Stimulated activated CD4-positive, alpha-beta T cell treated with anti-CD3 and anti-CD28 coated beads, Interleukin-1b, Interleukin-23, amount 100 ng/mL, for 1 hour (primary cell): ENCODE results near the gene PLD6.

Experiments used
- DNase-seq, 2 donors: peaks; one replicate each; pipeline ENCODE4 v3.0.0-alpha.2; 2020; ENCODE audit warnings: low read depth in 2 of 2

Gene PLD6

DNA sequence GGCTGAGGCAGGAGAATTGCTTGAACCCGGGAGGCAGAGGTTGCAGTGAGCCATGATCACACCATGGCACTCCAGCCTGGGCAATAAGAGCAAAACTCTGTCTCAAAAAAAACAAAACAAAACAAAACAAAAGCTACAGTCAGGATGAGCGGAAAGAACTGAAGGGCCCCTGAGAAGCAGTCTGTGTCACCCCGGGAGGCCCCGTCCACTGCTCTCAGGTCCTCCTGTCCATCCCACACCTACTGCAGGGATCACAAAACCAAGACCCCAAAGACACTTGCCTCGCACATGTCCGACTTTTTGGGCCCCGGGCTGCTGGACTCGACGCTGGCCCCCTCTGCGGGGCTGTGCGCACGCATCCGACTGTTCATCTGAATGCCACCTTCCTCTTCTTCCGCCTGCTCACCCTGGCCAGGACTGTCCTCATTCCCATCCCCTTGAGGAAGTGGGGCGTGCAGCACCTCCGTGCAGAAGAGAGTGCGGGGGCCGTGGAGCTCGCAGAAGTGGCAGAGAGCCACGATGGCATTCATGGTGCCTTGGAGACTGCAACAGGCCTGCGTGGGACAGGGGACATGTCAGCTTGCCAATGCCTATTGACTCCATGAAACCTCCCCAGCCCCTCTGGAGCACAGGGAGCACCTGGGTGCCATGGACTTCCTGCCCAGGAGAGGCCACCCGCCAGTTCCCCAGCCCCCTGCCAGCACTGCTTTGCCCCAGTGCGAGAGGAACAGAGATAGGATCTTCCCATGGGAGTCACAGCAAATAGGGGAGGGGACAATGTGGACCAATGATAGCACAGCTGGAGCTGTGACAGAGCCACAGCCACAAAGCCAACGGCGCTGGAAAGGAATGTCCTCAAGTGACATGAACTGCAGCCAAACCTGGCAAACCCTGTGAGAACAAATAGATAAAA, 21.7 kb upstream of the PLD6 start:
- DNase-seq, result no peak

DNA sequence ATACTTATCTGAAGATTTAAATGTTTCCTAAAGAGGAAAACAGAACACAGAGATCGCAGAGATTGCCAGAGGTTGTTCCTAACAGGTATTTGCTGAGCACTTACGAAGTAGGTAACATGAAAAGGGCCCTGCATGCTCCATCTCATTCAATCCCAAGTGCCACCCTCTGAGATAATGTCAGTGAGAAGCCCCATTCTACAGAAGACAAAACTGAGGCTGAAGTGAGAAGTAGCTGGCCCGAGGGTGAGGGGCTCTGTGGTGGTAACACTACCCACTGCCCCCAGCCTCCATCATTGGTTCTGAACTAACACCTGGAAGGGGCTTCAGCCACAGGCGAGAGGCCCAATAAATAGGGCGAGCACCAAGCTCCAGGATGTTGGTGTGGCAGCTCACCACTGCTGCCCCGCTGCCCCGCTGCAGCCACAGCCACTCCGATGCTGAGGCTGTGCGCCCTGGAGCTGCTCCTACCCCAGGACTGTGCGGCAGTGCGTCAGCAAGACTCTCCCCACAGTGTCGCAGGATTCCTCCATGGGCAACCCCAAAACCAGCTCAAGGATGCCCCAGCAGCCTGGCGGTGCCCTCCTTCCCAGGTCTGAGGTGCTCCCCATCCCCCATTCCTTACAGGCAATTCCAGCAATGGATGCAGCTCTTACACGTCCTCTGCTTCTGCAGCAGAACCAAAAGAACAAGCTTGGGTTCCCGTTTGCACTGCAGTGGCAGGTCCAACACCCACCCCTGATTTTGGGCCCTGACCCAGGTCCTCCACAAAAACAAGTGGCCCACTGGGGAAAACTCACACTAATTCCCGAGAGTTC, 20.5 kb upstream of the PLD6 start:
- DNase-seq, result no peak

DNA sequence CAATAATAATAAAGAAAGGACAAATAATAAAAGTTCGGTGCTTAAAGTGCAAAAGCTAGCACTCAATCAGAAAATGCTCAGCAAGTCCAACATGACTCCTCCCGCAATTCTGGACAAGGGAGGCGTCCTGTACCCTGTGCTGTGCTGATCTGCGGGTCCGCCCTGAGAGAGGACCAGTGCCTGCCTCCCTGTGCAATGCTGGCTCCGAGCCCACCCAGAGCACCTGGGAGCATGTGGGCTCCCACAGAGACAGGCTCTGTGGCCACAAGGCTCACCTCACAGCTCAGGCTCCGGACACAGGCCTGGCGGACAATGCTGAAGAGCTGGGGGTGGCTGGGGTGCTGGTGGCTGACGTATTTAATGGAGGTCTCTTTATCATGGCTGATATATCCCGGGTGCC, 19.8 kb upstream of the PLD6 start:
- no peak for DNase-seq

DNA sequence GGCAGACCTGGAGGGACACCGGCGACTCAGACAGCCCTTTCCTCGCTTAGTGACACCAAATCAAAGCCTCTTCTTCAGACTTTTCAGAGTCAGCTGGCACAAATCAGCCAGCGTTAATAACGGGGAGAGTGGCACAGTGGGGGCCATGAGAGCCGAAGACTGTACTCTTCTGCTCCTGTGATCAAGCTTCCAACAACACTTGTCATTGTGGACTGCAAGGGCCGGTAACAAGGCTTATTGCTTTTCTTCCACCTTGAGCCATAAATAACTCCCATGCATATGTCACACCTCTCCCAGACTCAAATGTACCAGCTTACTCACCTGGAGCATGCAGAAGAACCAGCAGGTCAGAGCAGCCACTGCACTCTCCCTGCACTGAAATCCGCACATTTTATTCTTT, 18.0 kb upstream of the PLD6 start:
- DNase-seq, result no peak

GRCh38 chr17:17223736-17224135, 17.6 kb upstream of the PLD6 start:
- no peak for DNase-seq

- no peak for DNase-seq
These were observed 15.2 kb upstream of the PLD6 start for GRCh38 chr17:17221329-17221728.

DNA sequence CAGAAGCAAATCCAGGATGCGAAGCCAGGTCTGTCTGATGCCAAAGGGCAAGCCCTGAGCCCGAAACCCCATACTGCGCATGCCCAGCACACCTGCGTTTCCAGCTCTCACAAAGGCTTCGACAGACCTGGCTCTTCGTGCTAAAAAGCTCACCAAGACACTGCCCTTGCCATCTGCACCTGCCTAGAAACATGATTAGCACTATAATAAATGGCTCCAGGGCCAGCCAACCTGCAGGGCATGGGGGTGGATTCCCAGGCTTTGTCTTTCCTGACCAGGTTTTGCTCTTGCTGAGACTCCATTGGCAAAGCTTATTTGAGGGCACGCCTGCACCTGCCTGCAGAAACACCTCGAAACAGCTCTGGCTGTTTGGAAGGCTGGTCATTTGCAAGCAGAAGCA, 14.4 kb upstream of the PLD6 start:
- no peak for DNase-seq

DNA sequence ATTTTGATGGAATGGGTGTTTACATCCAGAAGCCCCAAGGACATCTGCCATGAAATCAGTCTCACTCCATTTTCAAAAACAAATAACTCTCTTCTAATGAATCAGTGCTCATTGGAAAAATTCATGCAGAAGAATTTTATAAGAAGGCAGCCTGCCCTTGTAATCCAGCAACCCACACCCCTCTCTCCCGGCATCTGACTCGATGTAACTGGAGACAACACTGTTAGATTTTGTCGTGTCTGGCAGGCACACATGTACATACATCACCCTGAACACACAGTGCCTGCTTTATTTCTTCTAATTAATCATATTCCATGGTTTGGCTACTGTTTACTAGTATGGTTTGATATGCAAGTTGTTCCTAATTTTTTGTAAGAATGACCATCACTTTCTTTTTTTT, 11.9 kb upstream of the PLD6 start:
- DNase-seq, result no peak

DNA sequence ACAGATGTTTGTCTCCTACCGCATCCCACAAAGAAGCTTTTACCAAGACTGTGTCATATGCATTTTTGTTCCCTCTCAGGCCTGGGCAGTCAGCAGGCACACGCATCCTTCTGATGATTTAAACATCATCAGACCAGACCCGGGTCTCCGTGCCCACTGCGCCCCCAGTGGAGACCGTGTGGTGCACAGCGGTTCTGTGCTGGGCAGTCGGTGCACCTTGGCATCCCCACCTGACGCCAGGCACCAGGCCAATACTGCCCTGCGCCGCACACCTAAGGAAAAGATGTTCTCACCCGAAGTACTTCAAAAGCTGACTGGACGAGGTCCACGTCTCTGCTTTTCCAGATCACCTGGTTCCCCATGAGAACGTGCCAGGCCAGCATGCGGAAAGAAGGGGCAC, 10.6 kb upstream of the PLD6 start:
- DNase-seq, result no peak

DNA sequence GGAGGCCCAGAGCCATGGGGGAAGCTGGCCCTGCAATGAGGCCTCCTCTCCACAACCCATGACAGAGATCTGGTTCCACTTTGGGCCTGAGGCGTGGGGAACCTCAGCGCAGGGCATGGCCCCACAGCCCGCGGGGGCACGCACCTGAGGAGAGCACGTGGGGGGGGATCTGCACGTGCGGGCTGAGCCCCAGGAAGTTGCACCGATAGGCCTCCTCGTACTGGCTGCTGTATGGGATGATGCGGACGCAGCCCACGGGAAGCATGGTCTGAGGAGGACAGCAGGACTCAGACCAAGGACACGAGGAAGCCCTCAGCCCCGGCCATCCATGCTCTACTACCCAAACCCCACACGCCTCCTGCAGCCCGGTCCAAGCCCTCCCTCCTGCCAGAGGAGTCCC, 10.1 kb upstream of the PLD6 start:
- no peak for DNase-seq

GRCh38 chr17:17215575-17215974, 9.4 kb upstream of the PLD6 start:
- no peak for DNase-seq

DNA sequence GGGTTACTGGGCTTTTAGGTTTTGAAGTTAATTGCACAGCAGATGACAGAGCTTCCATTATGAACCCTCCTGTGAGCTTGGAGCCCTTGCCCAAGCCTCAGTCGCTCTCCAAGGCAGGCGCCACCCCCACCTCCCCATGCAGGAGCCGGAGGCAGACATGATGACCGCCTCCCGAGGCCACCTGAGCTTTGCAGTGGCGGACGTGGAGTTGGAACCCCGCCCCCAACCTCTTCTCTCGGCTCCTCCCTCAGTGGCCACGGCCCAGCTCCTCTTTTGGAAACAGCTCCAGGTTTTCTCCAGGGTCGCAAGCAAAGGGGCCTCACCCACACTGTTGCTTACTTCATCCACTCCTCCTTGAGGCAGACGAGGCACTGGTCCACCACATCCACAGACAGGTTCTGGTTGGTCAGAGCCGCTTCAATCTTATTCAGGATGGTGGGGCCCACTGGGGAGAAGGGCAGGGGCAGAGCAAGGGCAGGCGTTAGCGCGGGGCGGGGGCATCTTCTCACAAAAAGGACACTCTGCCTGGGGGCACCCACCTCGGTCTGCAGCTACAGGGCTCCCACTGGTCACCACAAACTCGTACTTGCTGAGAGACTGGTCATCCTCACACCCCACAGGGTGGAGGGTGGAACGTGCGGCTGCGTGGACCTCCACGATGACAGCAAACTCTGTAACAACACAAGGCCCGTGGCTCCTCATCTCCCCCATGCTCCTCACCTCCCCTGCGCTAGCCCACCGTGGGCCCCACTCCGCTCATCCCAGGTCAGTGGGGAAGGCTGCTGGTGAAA, 8.7 kb upstream of the PLD6 start:
- DNase-seq, result no peak

- DNase-seq, result no peak
These were observed 7.6 kb upstream of the PLD6 start for GRCh38 chr17:17213775-17214174.

GRCh38 chr17:17207998-17208397, 1.9 kb upstream of the PLD6 start:
- no peak for DNase-seq

DNA sequence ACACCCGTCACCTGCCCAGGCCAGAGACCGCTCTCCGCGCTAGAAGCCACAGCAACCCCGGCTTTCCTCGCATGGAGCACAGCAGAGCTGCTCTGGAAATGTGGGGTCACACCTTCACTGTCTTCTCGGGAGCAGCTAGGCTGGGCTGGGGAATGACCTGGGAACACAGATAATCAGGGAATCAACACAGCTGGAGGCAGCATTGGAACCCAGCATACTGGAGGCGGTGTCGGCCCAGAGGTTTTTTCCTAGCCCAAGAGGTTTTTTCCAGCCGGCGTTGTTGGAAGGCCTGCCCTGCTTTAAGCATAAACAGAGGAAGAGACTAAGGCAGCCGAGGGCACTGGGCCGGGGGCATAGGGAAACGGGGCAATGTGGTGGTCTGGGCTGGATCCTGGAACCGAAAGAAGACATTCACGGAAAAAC, 791 bp upstream of the PLD6 start:
- no peak for DNase-seq

GRCh38 chr17:17205368-17206123, 587 bp downstream of the PLD6 start:
- peak in 1 of 2 donors; percentile 41 for DNase-seq

DNA sequence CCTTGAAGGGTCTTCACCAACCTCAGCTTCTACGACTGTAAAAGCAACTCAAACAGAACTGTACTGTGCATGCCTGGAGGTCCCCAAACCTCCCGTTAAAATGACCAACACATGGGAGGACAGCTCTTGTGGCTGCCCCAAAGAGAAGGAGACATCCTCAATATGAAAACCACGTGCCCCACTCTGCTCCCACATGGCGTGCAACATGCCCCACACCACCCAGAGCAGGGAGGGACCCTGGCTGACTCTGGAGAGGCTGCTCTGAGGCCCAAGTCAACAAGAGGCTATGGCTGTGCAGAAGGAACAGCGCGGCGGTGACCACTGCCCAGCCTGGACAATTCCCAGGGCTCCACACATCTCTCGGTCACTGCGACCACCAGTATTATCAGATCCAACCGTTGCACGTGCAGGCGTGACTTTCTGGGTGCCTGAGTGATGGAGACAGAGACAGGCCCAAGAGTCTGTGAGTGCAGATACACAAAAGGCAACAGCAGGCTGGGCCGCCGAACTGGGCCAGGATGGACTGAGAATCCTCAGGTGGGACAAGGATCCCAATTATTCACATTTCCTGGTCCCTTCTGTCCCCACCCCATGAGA, 1.4 kb downstream of the PLD6 start:
- no peak for DNase-seq

- DNase-seq, result no peak
These were observed 2.0 kb downstream of the PLD6 start for GRCh38 chr17:17204041-17204591.

DNA sequence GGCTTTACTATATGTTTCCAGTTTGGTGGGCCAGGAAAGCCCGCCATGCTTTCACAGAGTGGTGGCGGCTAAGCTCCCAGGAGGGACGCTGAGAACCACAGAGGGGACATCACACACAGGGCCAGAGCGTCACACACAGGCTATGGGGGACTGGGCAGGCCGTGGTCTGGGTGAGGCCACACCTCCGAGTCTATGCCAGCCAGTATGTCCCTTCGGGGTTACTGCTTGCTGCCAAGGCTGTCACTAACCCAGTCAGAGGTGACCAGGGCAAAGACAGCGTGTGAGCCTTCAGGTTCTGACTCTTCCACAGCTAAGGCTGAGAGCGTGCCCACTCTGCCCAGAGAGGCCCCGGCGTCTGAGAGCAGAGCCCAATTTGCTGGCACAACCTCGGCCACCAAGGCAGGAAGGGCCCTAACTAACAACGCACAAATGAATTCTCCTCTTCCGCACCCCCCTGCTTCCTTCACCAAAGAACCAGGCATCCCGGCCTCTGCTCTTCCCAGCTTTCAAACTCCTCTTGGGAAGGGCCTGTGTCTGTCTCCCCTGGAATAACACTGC, 2.9 kb downstream of the PLD6 start:
- DNase-seq, result no peak

GRCh38 chr17:17201907-17202306, 4.2 kb downstream of the PLD6 start:
- DNase-seq, result no peak
